Tibial nerve (tissue), 4 donors: ENCODE results near the gene CABLES2. TPM values are rescaled to one million over a fixed set of nuclear protein-coding genes. Genes with fewer than 3 reads are reported as not detected.

ENCODE experiments used
- DNase-seq, 2 donors: peaks; one replicate each; pipeline ENCODE4 v3.0.0-alpha.2; 2019; ENCODE audit warnings: low spot score in 2 of 2
- H3K27ac ChIP-seq, 4 donors: fragments of 200-600 bp; sonication (generic) in 3 of 4; one replicate each; pipeline ENCODE4 v1.5.1; 2017 to 2019; ENCODE audit warnings: mild to moderate bottlenecking in 1 of 4
- H3K27me3 ChIP-seq, 2 donors: fragments of 200-600 bp; sonication (generic) in 1 of 2; one replicate each; pipeline versions ENCODE4 v1.5.1 to v1.6.0; 2017 to 2019
- H3K36me3 ChIP-seq, 3 donors: fragments of 200-600 bp; sonication (generic); one replicate each; pipeline ENCODE4 v1.5.1; 2018 to 2019
- H3K4me1 ChIP-seq, 4 donors: fragments of 200-600 bp; sonication (generic) in 3 of 4; one replicate each; pipeline ENCODE4 v1.5.1; 2017 to 2019
- H3K4me3 ChIP-seq, 4 donors: fragments of 200-600 bp; sonication (generic) in 3 of 4; one replicate each; pipeline ENCODE4 v1.5.1; 2017 to 2019; ENCODE audit warnings: mild to moderate bottlenecking in 1 of 4, moderate library complexity in 1 of 4
- H3K9me3 ChIP-seq, 4 donors: fragments of 200-600 bp; sonication (generic) in 3 of 4; one replicate each; pipeline ENCODE4 v1.5.1; 2017 to 2019
- CTCF ChIP-seq, 5 experiments: fragments of 200-600 bp in 3 of 5; fragments of 450-650 bp in 2 of 5; sonication (generic) in 3 of 5; IDR thresholded peaks; one replicate each; pipeline ENCODE4 v1.5.1; 2016 to 2019; ENCODE audit warnings: antibody characterized with exemption in 5 of 5, mild to moderate bottlenecking in 3 of 5, moderate library complexity in 2 of 5
- EP300 ChIP-seq, 2 donors: sonication (generic); formaldehyde crosslinking; IDR thresholded peaks; one replicate each; pipeline ENCODE4 v1.6.1; 2017; ENCODE audit warnings: antibody characterized with exemption in 2 of 2, mild to moderate bottlenecking in 1 of 2
- POLR2A ChIP-seq, 2 donors: fragments of 450-650 bp; IDR thresholded peaks; one replicate each; pipeline ENCODE4 v1.6.1; 2017; ENCODE audit warnings: antibody characterized with exemption in 2 of 2, mild to moderate bottlenecking in 2 of 2, moderate library complexity in 2 of 2
- WGBS, 2 donors: methylation state at CpG; one replicate each; pipeline ENCODE4 v1.1.5; 2018; 5-methylcytosine and 5-hydroxymethylcytosine counted together
- total RNA-seq, 4 donors: library from RNA; depleted of rRNA; stranded (reverse); fragments of >200 nt; gene quantifications; one replicate each; pipeline ENCODE4 v1.1.0, GENCODE V29; 2016

CABLES2 gene
- total RNA-seq, 4 donors from 2014 or later: 1.1 to 9.9 (median 6.2) TPM

GRCh38 chr20:62381202-62381797, 25.8 kb downstream of the CABLES2 start:
- WGBS, 2 donors: 55 to 67% methylated on average over 11 to 13 of the region's 16 CpGs
- Histone ChIP-seq H3K27me3 (no peaks in the 10 kb centered on the region), H3K9me3 (no peaks in the 10 kb centered on the region), H3K27ac (peak overlapping the region; percentile 4 to 71 (median 41)), H3K4me1 (peaks cover 0 to 58% (median 28%) of the 10 kb centered on the region in 4 donors), H3K36me3 (no peaks in the 10 kb centered on the region), H3K4me3 (no peak overlapping the region)
- no peak for TF ChIP-seq POLR2A (IDR thresholded peaks at IDR 0.05)
- TF ChIP-seq CTCF (IDR thresholded peaks at IDR 0.05): no peak
- no peak for TF ChIP-seq EP300 (IDR thresholded peaks at IDR 0.05)
- DNase-seq: no peak

GRCh38 chr20:62378215-62378614, 28.9 kb downstream of the CABLES2 start:
- 70% methylated on average over 18 of the region's 22 CpGs; no CpG with 5 or more reads in 1 of the 2 donors for WGBS, 2 donors
- H3K36me3 ChIP-seq: no peaks in the 10 kb centered on the region
- H3K27ac ChIP-seq: peak overlapping the region in 2 of 4 donors; percentile 40 to 75
- H3K4me1 ChIP-seq: peaks cover 0 to 65% (median 25%) of the 10 kb centered on the region in 4 donors
- H3K4me3 ChIP-seq: no peak overlapping the region
- H3K27me3 ChIP-seq: no peaks in the 10 kb centered on the region
- DNase-seq: no peak
- H3K9me3 ChIP-seq: no peaks in the 10 kb centered on the region
- TF ChIP-seq POLR2A (IDR thresholded peaks at IDR 0.05) (no peak), EP300 (IDR thresholded peaks at IDR 0.05) (no peak), CTCF (IDR thresholded peaks at IDR 0.05) (no peak)

- Histone ChIP-seq H3K27me3 (no peaks in the 10 kb centered on the region), H3K4me1 (peaks cover 0 to 63% (median 25%) of the 10 kb centered on the region in 4 donors), H3K27ac (peak overlapping the region in 2 of 4 donors; percentile 40 to 75), H3K36me3 (no peaks in the 10 kb centered on the region), H3K4me3 (no peak overlapping the region), H3K9me3 (no peaks in the 10 kb centered on the region)
- 49 to 53% methylated on average over 10 to 11 of the region's 15 CpGs for WGBS, 2 donors
- TF ChIP-seq CTCF (IDR thresholded peaks at IDR 0.05) (no peak), EP300 (IDR thresholded peaks at IDR 0.05) (no peak), POLR2A (IDR thresholded peaks at IDR 0.05) (no peak)
- DNase-seq: no peak
Measured at GRCh38 chr20:62377615-62378178, 29.4 kb downstream of the CABLES2 start.

GRCh38 chr20:62377064-62377461, 30.0 kb downstream of the CABLES2 start:
- no peaks in the 10 kb centered on the region for H3K9me3 ChIP-seq
- DNase-seq: no peak
- peaks cover 0 to 58% (median 21%) of the 10 kb centered on the region in 4 donors for H3K4me1 ChIP-seq
- peak overlapping the region in 3 of 4 donors; percentile 21 to 82 (median 75) for H3K27ac ChIP-seq
- TF ChIP-seq EP300 (IDR thresholded peaks at IDR 0.05): no peak
- TF ChIP-seq CTCF (IDR thresholded peaks at IDR 0.05): no peak
- TF ChIP-seq POLR2A (IDR thresholded peaks at IDR 0.05): no peak
- H3K4me3 ChIP-seq: no peak overlapping the region
- H3K36me3 ChIP-seq: no peaks in the 10 kb centered on the region
- no peaks in the 10 kb centered on the region for H3K27me3 ChIP-seq
- 82 to 83% methylated on average over 17 of the region's 17 CpGs for WGBS, 2 donors
